ENCODE results near the gene NR2F6.
A peak's percentile ranks its signal among the peaks of the same experiment; 100 is the strongest.

The NR2F6 gene

GRCh38 chr19:17246681-17247425 lies 1.1 kb upstream of the NR2F6 start:
- TF ChIP-seq EGR1 (IDR thresholded peaks at IDR 0.05) (no peak), MAX (IDR thresholded peaks at IDR 0.05) (0 out of 2 replicates have a peak, but pooled peaks have one; percentile 15)

GRCh38 chr19:17244618-17245534 lies 843 bp downstream of the NR2F6 start:
- TF ChIP-seq CREB1 (IDR thresholded peaks at IDR 0.05; ENCODE audit: low read depth), result no peak
- no peak for TF ChIP-seq EGR1 (IDR thresholded peaks at IDR 0.05)
- TF ChIP-seq FOXM1 (IDR thresholded peaks at IDR 0.05; ENCODE audit: borderline replicate concordance, low read depth), result no peak
- TF ChIP-seq REST (IDR thresholded peaks at IDR 0.05; ENCODE audit: low read depth), result no peak
- TF ChIP-seq RAD21 (IDR thresholded peaks at IDR 0.05; ENCODE audit: low read depth), result no peak
- TF ChIP-seq YY1 (IDR thresholded peaks at IDR 0.05; ENCODE audit: low read depth), result no peak
- peak; percentile 64 for TF ChIP-seq MAX (IDR thresholded peaks at IDR 0.05)
- 0 out of 2 replicates have a peak, but pooled peaks have one; percentile 16 for TF ChIP-seq ZBTB7A (IDR thresholded peaks at IDR 0.05; ENCODE audit: low read depth)
- peak; percentile 30; the same call in 1 of the 2 replicates for TF ChIP-seq NFIC (IDR thresholded peaks at IDR 0.05)
- no peak for TF ChIP-seq USF1 (IDR thresholded peaks at IDR 0.05)
- TF ChIP-seq TCF12 (IDR thresholded peaks at IDR 0.05; ENCODE audit: low read depth), result 0 out of 2 replicates have a peak, but pooled peaks have one; percentile 15
- TF ChIP-seq CEBPB (IDR thresholded peaks at IDR 0.05), result 0 out of 2 replicates have a peak, but pooled peaks have one; percentile 20
- TF ChIP-seq TEAD4 (IDR thresholded peaks at IDR 0.05), result 0 out of 2 replicates have a peak, but pooled peaks have one; percentile 19
- peak; percentile 36; the same call in 1 of the 2 replicates for TF ChIP-seq EP300 (IDR thresholded peaks at IDR 0.05; ENCODE audit: borderline replicate concordance)
- TF ChIP-seq TAF1 (IDR thresholded peaks at IDR 0.05; ENCODE audit: low read depth), result peak; percentile 46

- TF ChIP-seq EP300 (IDR thresholded peaks at IDR 0.05; ENCODE audit: borderline replicate concordance) (no peak), YY1 (IDR thresholded peaks at IDR 0.05; ENCODE audit: low read depth) (no peak; the same call in 1 of the 2 replicates), TAF1 (IDR thresholded peaks at IDR 0.05; ENCODE audit: low read depth) (0 out of 2 replicates have a peak, but pooled peaks have one; percentile 15), MAX (IDR thresholded peaks at IDR 0.05) (no peak)
Measured at GRCh38 chr19:17243830-17244617, 1.7 kb downstream of the NR2F6 start.

GRCh38 chr19:17243211-17243829 lies 2.4 kb downstream of the NR2F6 start:
- TF ChIP-seq FOXM1 (IDR thresholded peaks at IDR 0.05; ENCODE audit: borderline replicate concordance, low read depth) (no peak), CREB1 (IDR thresholded peaks at IDR 0.05; ENCODE audit: low read depth) (no peak), MAX (IDR thresholded peaks at IDR 0.05) (no peak), ZBTB7A (IDR thresholded peaks at IDR 0.05; ENCODE audit: low read depth) (no peak; the same call in 1 of the 2 replicates), USF1 (IDR thresholded peaks at IDR 0.05) (no peak), TCF12 (IDR thresholded peaks at IDR 0.05; ENCODE audit: low read depth) (no peak), EP300 (IDR thresholded peaks at IDR 0.05; ENCODE audit: borderline replicate concordance) (no peak), TAF1 (IDR thresholded peaks at IDR 0.05; ENCODE audit: low read depth) (no peak), TEAD4 (IDR thresholded peaks at IDR 0.05) (no peak), YY1 (IDR thresholded peaks at IDR 0.05; ENCODE audit: low read depth) (no peak), EGR1 (IDR thresholded peaks at IDR 0.05) (no peak), RAD21 (IDR thresholded peaks at IDR 0.05; ENCODE audit: low read depth) (no peak), REST (IDR thresholded peaks at IDR 0.05; ENCODE audit: low read depth) (no peak), NFIC (IDR thresholded peaks at IDR 0.05) (no peak), CEBPB (IDR thresholded peaks at IDR 0.05) (no peak)
